ENCODE data around the gene INTS12.
"Not testable (repeated sequence)": the region's sequence is repeated elsewhere in the genome, so short reads cannot be mapped to it uniquely, and the experiment has no call there.

- not testable (repeated sequence) for TF ChIP-seq POLR2AphosphoS5 (IDR thresholded peaks at IDR 0.05; ENCODE audit: low read depth); CTCF (conservative IDR thresholded peaks at IDR 0.05; ENCODE audit: low read depth in 2 of 2); JUNB (IDR thresholded peaks at IDR 0.05; ENCODE audit: unreplicated experiment)
Observed at GRCh38 chr4:105695832-105696231, 12.7 kb downstream of the INTS12 start.

Measured in GM23338 (cell line).